ENCODE results near the gene LMO3. TPM values are rescaled to one million over a fixed set of nuclear protein-coding genes. Genes with fewer than 3 reads are reported as not detected.
A peak's percentile ranks its signal among the peaks of the same experiment; 100 is the strongest.

Gene LMO3
- polyA plus RNA-seq, 2 of the 4 experiments (the other 2 are of a cell fraction): 0.05 TPM; not detected in 1

- TF ChIP-seq FOXS1 (CRISPR knock-in tag; IDR thresholded peaks at IDR 0.05): no peak
- no peak for TF ChIP-seq MYC (IDR thresholded peaks at IDR 0.05; ENCODE audit: borderline replicate concordance, low read length)
Measured at GRCh38 chr12:16607906-16608775, 2.2 kb upstream of the LMO3 start (continued).

GRCh38 chr12:16606991-16607390, 1.0 kb upstream of the LMO3 start:
- ATAC-seq (no peak), FAIRE-seq (no peak), DNase-seq (ENCODE audit: low read depth in 1 of 2, low spot score in 1 of 2) (no peak)
- Histone ChIP-seq H3K9me3 (no peaks in the 10 kb centered on the region), H3K4me1 (peaks cover 1% of the 10 kb centered on the region; the same call in 2 of the 3 replicates), H3K27ac (no peak overlapping the region), H3K4me2 (no peak overlapping the region; the same call in 2 of the 3 replicates), H3K4me3 (no peak overlapping the region)
- WGBS (ENCODE audit: missing lambda C conversion rate): 94% methylated on average over 6 of the region's 6 CpGs
- CTCF ChIA-PET: no interaction called here
- TF ChIP-seq PBX3 (IDR thresholded peaks at IDR 0.05) (no peak), ZNF302 (CRISPR knock-in tag; IDR thresholded peaks at IDR 0.05) (no peak), REST (IDR thresholded peaks at IDR 0.05) (no peak)
- POLR2A ChIA-PET: no interaction called here

GRCh38 chr12:16606201-16606849, 363 bp upstream of the LMO3 start:
- FAIRE-seq: no peak
- no peak for DNase-seq (ENCODE audit: low read depth in 1 of 2, low spot score in 1 of 2)
- peak overlapping the region; percentile 70 for H3K4me2 ChIP-seq

More at GRCh38 chr12:16606201-16606849, 363 bp upstream of the LMO3 start:
- TF ChIP-seq POLR2A (IDR thresholded peaks at IDR 0.05; ENCODE audit: low read length) (no peak), PBX3 (IDR thresholded peaks at IDR 0.05) (no peak), EHF (CRISPR knock-in tag; IDR thresholded peaks at IDR 0.05) (no peak), HOXB5 (CRISPR knock-in tag; IDR thresholded peaks at IDR 0.05) (no peak), E2F6 (IDR thresholded peaks at IDR 0.05; ENCODE audit: borderline replicate concordance, low read depth) (no peak), JUN (IDR thresholded peaks at IDR 0.05) (no peak), USF2 (IDR thresholded peaks at IDR 0.05) (no peak), RARB (CRISPR knock-in tag; IDR thresholded peaks at IDR 0.05) (no peak)
- POLR2A ChIA-PET: no interaction called here
- Histone ChIP-seq H3K4me1 (no peaks in the 10 kb centered on the region; the same call in 2 of the 3 replicates), H3K4me3 (peak overlapping the region; percentile 41), H3K9me3 (no peaks in the 10 kb centered on the region), H3K27ac (no peak overlapping the region)
- peak; percentile 67 to 69 for ATAC-seq
- WGBS (ENCODE audit: missing lambda C conversion rate): 60% methylated on average over 26 of the region's 26 CpGs
- CTCF ChIA-PET: no interaction called here

Data from A549 (cell line).